ENCODE measurements around the gene PER2. TPM values are rescaled to one million over a fixed set of nuclear protein-coding genes. Genes with fewer than 3 reads are reported as not detected.
A peak's percentile ranks its signal among the peaks of the same experiment; 100 is the strongest.

Gene PER2
- total and polyA plus RNA-seq, 10 donors = 2.0 to 16.2 (median 12.0) TPM

DNA sequence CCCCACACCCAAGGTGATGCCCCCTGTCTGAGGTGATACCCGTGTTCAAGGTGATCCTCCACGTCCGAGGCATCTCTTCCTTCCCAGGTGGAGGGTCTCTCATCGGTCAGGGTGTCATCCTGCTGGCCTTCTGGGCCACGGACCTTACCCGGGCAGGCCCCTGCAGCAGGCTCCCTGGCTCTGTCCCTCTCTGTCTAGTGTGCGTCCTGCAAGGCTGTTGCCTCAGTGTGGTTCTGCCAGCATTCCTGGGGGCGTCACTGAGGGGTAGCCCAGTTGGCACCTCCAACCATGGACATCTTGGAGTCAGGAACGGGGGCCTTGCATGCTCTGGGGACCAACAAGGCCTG, 5.6 kb upstream of the PER2 start:
- H3K27me3 ChIP-seq (replicated peaks in 1 of 7) = peaks cover 0 to 12% (median 0%) of the 10 kb centered on the region in 7 donors
- H3K4me1 ChIP-seq = peaks cover 5 to 16% (median 11%) of the 10 kb centered on the region in 6 donors
- no peaks in the 10 kb centered on the region for H3K36me3 ChIP-seq
- 86 to 93% (median 87%) methylated on average over 9 of the region's 9 CpGs for WGBS, 5 donors
- H3K4me3 ChIP-seq = no peak overlapping the region
- intact Hi-C loops (cut with DNase I; ENCODE audit: low total_unique reads) = no loop called here
- TF ChIP-seq, protein P1, sequence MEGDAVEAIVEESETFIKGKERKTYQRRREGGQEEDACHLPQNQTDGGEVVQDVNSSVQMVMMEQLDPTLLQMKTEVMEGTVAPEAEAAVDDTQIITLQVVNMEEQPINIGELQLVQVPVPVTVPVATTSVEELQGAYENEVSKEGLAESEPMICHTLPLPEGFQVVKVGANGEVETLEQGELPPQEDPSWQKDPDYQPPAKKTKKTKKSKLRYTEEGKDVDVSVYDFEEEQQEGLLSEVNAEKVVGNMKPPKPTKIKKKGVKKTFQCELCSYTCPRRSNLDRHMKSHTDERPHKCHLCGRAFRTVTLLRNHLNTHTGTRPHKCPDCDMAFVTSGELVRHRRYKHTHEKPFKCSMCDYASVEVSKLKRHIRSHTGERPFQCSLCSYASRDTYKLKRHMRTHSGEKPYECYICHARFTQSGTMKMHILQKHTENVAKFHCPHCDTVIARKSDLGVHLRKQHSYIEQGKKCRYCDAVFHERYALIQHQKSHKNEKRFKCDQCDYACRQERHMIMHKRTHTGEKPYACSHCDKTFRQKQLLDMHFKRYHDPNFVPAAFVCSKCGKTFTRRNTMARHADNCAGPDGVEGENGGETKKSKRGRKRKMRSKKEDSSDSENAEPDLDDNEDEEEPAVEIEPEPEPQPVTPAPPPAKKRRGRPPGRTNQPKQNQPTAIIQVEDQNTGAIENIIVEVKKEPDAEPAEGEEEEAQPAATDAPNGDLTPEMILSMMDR (IDR thresholded peaks at IDR 0.05 in 8 of 11, conservative IDR thresholded peaks at IDR 0.05 in 3 of 11) = no peak
- TF ChIP-seq POLR2AphosphoS5 (IDR thresholded peaks at IDR 0.05) (no peak), POLR2A (IDR thresholded peaks at IDR 0.05) (no peak)
- H3K9me3 ChIP-seq = no peaks in the 10 kb centered on the region
- no peak overlapping the region for H3K27ac ChIP-seq
- DNase-seq = peak; percentile 70

DNA sequence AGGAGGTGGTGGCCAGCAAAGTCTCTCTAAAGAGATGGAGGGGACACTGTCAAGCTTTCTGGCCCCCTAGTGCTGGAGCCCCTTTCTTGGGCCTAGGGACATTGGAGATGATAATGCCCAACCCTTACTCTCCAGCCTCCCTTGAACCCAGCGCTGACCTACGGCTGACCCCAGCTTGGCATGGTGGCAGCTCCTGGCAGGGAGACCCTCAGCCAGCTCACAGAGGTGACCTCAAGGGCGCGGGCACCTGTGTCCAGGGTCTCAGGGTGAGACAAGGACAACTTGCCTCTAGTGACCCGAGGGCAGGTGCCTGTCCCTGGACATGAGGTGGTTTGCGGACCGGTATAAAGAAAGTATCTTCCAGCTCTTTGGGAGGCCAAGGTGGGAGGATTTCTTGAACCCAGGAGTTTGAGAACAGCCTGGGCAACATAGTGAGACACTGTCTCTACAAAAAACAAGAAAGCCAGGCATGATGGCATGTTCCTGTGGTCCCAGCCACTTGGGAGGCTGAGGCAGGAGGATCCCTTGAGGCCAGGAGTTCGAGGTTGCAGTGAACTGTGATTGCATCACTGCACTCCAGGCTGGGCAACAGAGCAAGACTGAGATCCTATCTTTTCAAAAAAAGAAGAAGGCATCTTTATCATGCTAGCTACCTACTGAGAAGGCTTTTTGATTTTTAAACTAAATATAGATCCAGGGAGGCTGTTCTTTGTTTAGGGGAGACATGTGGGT, 3.3 kb upstream of the PER2 start:
- Histone ChIP-seq H3K4me1 (peaks cover 17 to 32% (median 26%) of the 10 kb centered on the region in 6 donors), H3K27ac (no peak overlapping the region), H3K4me3 (no peak overlapping the region), H3K27me3 (replicated peaks in 1 of 7) (peaks cover 0 to 2% (median 0%) of the 10 kb centered on the region in 7 donors), H3K9me3 (no peaks in the 10 kb centered on the region), H3K36me3 (no peaks in the 10 kb centered on the region)
- intact Hi-C loops (cut with DNase I; ENCODE audit: low total_unique reads) = no loop called here
- peak; percentile 72 for DNase-seq
- WGBS, 5 donors = 91 to 97% (median 95%) methylated on average over 7 to 8 of the region's 8 CpGs
- TF ChIP-seq, protein P1 (IDR thresholded peaks at IDR 0.05 in 8 of 11, conservative IDR thresholded peaks at IDR 0.05 in 3 of 11) = no peak
- TF ChIP-seq POLR2A (IDR thresholded peaks at IDR 0.05) (no peak), POLR2AphosphoS5 (IDR thresholded peaks at IDR 0.05) (no peak)

DNA sequence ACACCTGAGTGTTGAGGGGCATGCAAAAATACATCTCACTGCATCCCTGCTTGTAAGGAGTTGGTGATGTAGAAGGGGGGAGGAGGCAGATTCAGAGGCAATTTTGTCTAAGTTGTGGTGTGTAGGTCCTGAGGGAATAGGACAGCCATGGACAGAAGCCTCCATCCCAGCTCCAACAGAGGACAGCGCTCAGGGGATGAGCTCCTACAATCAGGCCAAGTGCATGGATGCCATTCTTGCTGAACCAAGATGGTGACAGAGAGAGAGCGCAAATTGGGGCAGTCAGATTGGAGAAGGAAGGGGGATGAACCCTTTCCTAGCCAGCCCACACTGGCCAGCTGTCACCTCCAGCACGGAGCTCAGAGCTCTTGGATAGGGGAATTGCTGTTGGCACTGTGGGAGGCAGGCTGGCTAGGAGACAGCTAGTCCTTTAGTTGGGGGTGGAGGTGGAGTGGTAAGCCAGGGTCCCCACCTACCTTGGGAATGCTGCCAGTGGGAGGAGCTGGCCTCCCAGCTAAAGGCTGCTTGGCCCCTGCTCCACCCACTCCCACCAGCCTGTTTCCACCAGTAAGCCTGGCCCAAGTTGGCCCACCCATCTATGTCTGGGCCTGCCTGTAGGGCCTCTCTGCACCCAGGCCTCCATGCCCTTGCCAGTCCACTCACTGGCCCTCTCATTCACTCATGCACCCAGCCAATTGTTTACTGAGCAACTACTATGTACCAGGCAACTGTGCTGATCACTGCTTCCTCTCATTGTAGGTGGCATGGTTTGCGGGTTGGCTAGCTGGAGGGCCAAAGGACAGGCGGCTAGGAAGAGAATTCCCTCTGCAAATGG, 2.5 kb upstream of the PER2 start:
- Histone ChIP-seq H3K9me3 (no peaks in the 10 kb centered on the region), H3K27me3 (replicated peaks in 1 of 7) (no peaks in the 10 kb centered on the region), H3K36me3 (no peaks in the 10 kb centered on the region), H3K27ac (no peak overlapping the region), H3K4me1 (peaks cover 21 to 40% (median 34%) of the 10 kb centered on the region in 6 donors), H3K4me3 (no peak overlapping the region)
- intact Hi-C loops (cut with DNase I; ENCODE audit: low total_unique reads) = no loop called here
- DNase-seq = peak; percentile 73
- WGBS, 5 donors = 90 to 98% (median 96%) methylated on average over 5 of the region's 5 CpGs
- TF ChIP-seq, protein P1 (IDR thresholded peaks at IDR 0.05 in 8 of 11, conservative IDR thresholded peaks at IDR 0.05 in 3 of 11) = no peak
- TF ChIP-seq POLR2AphosphoS5 (IDR thresholded peaks at IDR 0.05) (no peak), POLR2A (IDR thresholded peaks at IDR 0.05) (no peak)

DNA sequence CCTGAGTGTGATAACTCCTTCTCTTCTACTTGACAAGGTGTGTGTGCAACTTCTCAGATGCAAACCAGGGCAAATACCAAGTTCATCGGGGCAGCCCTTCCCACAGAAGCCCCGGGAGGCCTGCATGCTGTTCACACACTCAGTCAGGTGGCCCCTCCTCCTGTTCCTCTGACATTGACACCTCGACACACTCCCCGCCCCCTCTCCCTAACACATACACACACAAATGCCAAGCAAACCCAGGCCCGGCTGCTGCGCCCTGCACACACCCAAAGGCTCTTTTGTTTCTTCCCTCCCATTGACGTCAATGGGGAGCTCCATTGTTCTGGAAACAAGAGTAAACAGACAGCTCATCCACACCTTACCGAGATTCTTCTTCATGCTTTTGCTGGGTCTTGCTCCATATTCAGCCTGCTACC, 1.7 kb upstream of the PER2 start:
- WGBS, 5 donors = 54 to 66% (median 64%) methylated on average over 8 of the region's 8 CpGs
- TF ChIP-seq, protein P1 (IDR thresholded peaks at IDR 0.05 in 8 of 11, conservative IDR thresholded peaks at IDR 0.05 in 3 of 11) = no peak
- TF ChIP-seq POLR2AphosphoS5 (IDR thresholded peaks at IDR 0.05) = no peak
- no peak for TF ChIP-seq POLR2A (IDR thresholded peaks at IDR 0.05)
- intact Hi-C loops (cut with DNase I; ENCODE audit: low total_unique reads) = no loop called here
- peak overlapping the region in 5 of 8 donors; percentile 89 to 94 (median 92) for H3K27ac ChIP-seq
- no peaks in the 10 kb centered on the region for H3K27me3 ChIP-seq (replicated peaks in 1 of 7)
- H3K36me3 ChIP-seq = no peaks in the 10 kb centered on the region
- no peaks in the 10 kb centered on the region for H3K9me3 ChIP-seq
- peak; percentile 82 for DNase-seq
- H3K4me1 ChIP-seq = peaks cover 21 to 48% (median 39%) of the 10 kb centered on the region in 6 donors
- peak overlapping the region in 2 of 8 donors; percentile 70 to 90 for H3K4me3 ChIP-seq
